Erythroblast (primary cell): ENCODE results near the gene SNRNP27.
A peak's percentile ranks its signal among the peaks of the same experiment; 100 is the strongest.

Experiments
- DNase-seq, 2 experiments: peaks; one replicate each; lab custom pipeline; 2025; lab: John Stamatoyannopoulos, UW
- GATA1 ChIP-seq: IDR thresholded peaks from 2 replicates; pipeline ENCODE4 v1.6.1; 2011; ENCODE audit warnings: low read depth, mild to moderate bottlenecking, control low read depth, low read length, moderate library complexity
- POLR2A ChIP-seq: IDR thresholded peaks from 2 replicates; pipeline ENCODE4 v1.6.1; 2011; ENCODE audit warnings: mild to moderate bottlenecking, low read length

The SNRNP27 gene

GRCh38 chr2:69902213-69902922 is 8.6 kb downstream of the SNRNP27 start:
- DNase-seq = peak in 1 of 2 experiments; percentile 26
- TF ChIP-seq GATA1 (no peak), POLR2A (no peak)

GRCh38 chr2:69907216-69907615 is 13.5 kb downstream of the SNRNP27 start:
- DNase-seq = no peak
- TF ChIP-seq POLR2A (no peak), GATA1 (no peak)

DNA sequence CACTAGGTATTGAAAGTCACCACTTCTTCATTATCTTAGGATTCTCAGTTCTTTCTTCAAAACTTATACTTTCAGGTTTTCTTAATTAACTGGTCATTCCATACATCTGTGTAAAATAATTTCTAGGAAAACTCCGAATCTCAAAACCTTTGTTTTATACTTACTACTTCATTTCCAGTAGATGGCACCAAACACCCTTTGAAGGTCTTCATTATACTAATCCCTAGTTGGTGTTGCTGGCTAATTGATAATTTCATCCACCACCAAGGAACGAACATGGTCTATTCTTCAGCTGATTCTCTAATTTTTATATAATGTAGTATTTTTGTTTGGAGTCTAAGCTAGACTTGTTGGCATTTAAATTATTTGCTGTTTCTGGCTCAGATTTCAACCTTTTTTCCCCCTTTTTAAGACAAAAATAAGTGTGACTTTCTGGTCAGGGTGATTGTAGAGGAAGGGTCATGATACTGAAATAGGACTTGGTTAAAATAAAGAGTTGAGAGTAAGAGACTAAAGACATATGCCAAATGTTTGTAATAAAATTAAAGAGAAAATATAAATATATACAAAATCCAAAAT is 18.3 kb downstream of the SNRNP27 start:
- no peak for TF ChIP-seq GATA1
- no peak for TF ChIP-seq POLR2A
- DNase-seq = peak; percentile 76 to 82

- DNase-seq = peak; percentile 100
These were observed 20.6 kb downstream of the SNRNP27 start for GRCh38 chr2:69914164-69914949.

DNA sequence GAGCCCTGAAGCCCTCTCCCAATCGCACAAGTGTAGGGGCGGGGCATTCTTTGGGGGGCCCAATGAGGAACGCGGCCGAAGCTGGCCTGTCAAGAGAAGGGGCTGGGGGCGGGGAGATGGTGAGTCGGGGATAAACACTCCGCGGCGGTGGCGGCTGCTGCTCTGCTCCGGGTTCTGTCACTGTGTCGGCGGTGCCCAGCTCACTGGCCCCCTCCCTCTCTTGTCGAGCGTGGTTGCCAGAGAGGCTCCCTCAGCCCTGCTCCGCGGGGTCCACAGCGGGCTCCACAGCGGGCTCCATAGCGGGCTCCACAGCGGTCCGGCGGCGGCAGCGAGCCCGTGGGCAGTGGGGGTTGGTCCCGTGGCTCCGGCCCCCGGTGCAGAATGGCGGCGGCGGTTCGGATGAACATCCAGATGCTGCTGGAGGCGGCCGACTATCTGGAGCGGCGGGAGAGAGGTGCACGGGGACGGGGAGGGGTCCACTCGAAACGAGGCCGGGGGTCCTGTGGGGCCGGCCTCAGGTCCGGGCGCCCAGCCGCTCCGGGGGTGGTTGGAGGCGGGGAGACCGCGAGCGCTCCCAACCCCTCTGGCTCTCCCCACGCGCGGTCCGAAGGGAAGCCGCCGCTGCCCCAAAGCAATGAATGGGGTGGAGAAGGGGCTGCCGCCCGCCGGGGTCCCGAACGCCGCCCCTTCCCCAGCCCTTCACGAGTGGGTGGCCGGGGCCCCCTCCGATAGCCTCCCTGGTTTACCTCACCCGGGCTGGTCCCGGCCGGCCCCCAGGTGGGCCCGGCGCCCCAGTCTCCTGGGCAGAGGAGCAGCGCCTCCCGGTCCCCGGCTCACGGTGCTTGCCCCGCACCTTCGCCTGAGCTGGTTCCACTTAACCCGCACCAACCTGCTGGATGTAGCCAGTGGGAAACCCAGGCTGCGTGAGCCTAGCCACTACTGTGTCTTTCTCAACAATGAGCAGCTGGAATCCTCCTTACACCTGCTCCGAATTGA is 21.5 kb downstream of the SNRNP27 start, which contains the start of gene MXD1:
MXD1 (plus strand) TSS at position 160 of the 996 bp plus-strand sequence; CDS start at position 382, 222 bp downstream.
- TF ChIP-seq POLR2A (peak; percentile 90), GATA1 (no peak)
- DNase-seq = peak; percentile 53 to 62

More at GRCh38 chr2:69914164-69914949, 20.6 kb downstream of the SNRNP27 start:
- TF ChIP-seq GATA1 = no peak
- TF ChIP-seq POLR2A = peak; percentile 94

- peak in 1 of 2 experiments; percentile 42 for DNase-seq
- TF ChIP-seq POLR2A = no peak
- no peak for TF ChIP-seq GATA1
These were observed 22.4 kb downstream of the SNRNP27 start for GRCh38 chr2:69916106-69916505.

- peak; percentile 10 to 33 for DNase-seq
These were observed 24.1 kb downstream of the SNRNP27 start for GRCh38 chr2:69917852-69918251.

DNA sequence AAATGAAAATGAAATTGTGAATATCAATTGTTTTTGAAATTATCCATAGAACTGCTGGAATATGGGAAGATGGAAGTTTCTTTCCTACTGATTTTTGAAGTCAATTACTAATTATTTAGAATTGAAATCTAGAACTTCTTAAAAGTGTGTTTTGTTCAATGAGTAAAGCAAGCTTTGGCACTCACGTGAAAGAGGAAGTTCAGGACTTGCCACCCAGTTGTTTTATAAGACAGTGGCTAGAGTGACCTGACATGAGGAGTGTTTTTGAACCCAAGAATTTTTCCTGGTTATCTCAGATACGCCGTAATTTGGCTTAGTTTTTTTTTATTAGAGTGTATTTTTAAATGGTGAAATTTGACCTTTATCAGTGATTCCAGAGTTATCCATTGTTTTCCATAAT is 24.6 kb downstream of the SNRNP27 start:
- no peak for DNase-seq
- TF ChIP-seq POLR2A = no peak
- no peak for TF ChIP-seq GATA1

More at GRCh38 chr2:69917852-69918251, 24.1 kb downstream of the SNRNP27 start:
- TF ChIP-seq POLR2A (no peak), GATA1 (no peak)

DNA sequence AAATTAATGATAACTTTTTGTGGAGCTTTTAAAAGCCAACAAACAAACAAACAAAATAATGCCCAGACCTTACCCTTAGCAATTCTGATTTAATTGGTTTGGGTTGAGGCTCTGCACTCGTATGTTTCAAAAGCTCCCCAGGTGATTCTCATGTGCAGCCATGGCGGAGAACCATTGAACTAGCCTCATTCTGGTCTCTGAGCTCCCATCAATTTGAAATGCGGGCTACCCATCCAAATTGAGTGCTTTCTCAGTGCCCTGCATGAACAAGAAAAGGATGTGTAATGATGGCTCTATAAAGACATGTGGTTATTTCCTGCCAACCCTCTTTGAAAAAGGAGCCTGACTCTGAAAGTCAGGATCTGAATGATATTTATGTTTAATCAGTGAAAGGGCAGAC is 29.4 kb downstream of the SNRNP27 start:
- TF ChIP-seq POLR2A (no peak), GATA1 (no peak)
- DNase-seq = no peak

DNA sequence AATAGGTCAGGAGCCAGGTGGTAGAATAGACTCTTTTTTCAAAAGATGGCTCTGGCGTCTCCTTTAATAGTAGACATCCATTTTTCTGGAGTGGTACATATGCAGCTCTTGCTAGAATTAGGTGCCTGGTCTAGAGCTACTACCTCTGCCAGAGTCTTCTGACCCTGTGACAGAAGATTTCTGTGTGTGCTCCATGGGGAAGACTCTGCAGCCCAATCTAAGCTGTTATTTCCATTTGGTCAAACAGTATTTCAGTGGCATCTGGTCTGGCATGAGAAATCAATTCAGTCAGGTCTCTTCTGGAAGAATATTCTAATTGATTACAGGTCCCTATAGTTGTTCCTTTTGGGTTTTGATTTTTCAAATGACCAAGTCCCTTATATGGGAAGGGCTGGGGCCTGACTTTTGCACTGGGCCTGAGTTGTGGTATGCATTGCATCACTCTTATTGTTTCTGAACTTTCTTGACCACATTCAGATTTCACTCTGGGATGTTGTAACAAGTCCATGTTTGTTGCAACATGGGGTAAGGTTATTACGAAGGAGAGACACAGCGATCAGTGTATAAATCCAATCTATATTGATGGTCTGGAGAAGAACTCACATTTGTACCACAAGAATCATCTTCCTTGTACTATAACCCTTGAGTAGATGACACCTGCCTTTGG is 33.2 kb downstream of the SNRNP27 start:
- no peak for TF ChIP-seq GATA1
- no peak for TF ChIP-seq POLR2A
- no peak for DNase-seq

DNA sequence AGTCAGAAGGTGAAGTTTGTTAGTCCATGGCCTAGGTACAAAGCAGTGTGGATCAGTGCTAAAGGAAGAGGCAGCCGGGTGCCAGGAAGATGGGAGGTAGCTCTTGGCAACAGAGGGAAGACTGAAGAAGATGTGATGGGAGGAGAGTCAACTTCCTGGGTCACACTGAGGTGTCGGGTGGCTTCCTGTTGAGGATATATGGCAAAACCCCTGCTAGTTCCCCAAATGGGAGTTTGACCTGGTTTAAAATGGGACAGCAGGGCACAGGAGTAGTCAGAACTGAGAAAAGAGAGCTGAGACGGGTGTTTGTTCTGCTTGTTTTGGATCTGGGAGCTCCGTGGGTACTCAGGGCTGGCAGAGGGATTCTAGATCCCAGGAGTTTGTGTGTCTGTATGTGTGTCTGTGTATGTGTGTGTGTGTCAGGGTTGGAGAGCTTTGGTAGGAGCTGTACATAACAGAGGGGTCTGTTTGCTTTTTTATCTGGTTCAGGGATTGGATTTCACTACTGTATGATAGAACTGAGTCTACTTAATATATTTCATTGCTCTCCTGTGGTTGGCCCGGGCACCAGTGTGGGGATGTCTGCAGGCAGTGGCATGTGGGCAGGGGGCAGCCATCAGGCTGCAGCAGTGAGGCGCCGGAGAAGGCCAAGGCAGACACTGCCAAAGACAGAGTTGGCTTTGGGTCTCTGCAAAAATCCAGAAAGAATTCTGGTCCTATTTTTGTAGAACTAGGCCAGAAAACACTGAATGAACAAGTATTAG is 38.3 kb downstream of the SNRNP27 start:
- DNase-seq = no peak
- no peak for TF ChIP-seq GATA1
- no peak for TF ChIP-seq POLR2A

- DNase-seq = no peak
These were observed 38.8 kb downstream of the SNRNP27 start for GRCh38 chr2:69932596-69932922.

More at GRCh38 chr2:69932596-69932922, 38.8 kb downstream of the SNRNP27 start:
- TF ChIP-seq POLR2A (no peak), GATA1 (no peak)
